HepG2 (cell line): Measurements from ENCODE around the gene NSUN6. TPM values are rescaled to one million over a fixed set of nuclear protein-coding genes. Genes with fewer than 3 reads are reported as not detected.
A peak's percentile ranks its signal among the peaks of the same experiment; 100 is the strongest.

Experiments
- ARID3A ChIP-seq: IDR thresholded peaks from 2 replicates; pipeline ENCODE4 v1.6.1; 2012; ENCODE audit warnings: low read depth, low read length, improper control_type of control experiment
- CBX2 ChIP-seq, 2 experiments: fragments of 200-600 bp in 1 of 2; sonication (generic); formaldehyde crosslinking in 1 of 2; IDR thresholded peaks; 2 replicates each; pipeline versions ENCODE4 v1.7.0 to v1.8.1; 2018 to 2022; ENCODE audit warnings: low read depth in 2 of 2, low read length in 1 of 2, mild to moderate bottlenecking in 1 of 2, missing genetic modification reagents in 1 of 2
- CHCHD3 ChIP-seq: sonication (generic); formaldehyde crosslinking; IDR thresholded peaks from 2 replicates; pipeline ENCODE4 v1.8.0; 2022; ENCODE audit warnings: mild to moderate bottlenecking, missing genetic modification reagents, moderate library complexity
- DBP ChIP-seq: sonication (generic); formaldehyde crosslinking; IDR thresholded peaks from 2 replicates; pipeline ENCODE4 v1.4.0; 2020; ENCODE audit warnings: missing genetic modification reagents; ENCODE audit errors: not compliant biosample characterization
- SOX13 ChIP-seq, 3 experiments: fragments of 450-650 bp in 1 of 3; sonication (generic) in 1 of 3; formaldehyde crosslinking in 1 of 3; IDR thresholded peaks in 2 of 3; conservative IDR thresholded peaks in 1 of 3; 2 replicates each; pipeline versions ENCODE4 v1.5.0 to v1.6.1; 2016 to 2020; ENCODE audit warnings: antibody characterized with exemption in 1 of 3, mild to moderate bottlenecking in 1 of 3, missing compliant biosample characterization in 1 of 3, missing genetic modification reagents in 1 of 3, moderate library complexity in 1 of 3
- TBL1XR1 ChIP-seq: fragments of 150-350 bp; IDR thresholded peaks from 2 replicates; pipeline ENCODE4 v1.6.1; 2014; ENCODE audit warnings: borderline replicate concordance, low read length; ENCODE audit not compliant: partially characterized antibody
- THAP9 ChIP-seq: sonication (generic); formaldehyde crosslinking; IDR thresholded peaks from 2 replicates; pipeline ENCODE4; 2020; ENCODE audit warnings: missing genetic modification reagents, mild to moderate bottlenecking, borderline replicate concordance
- ZC3H13 ChIP-seq: sonication (generic); formaldehyde crosslinking; IDR thresholded peaks from 2 replicates; pipeline ENCODE4 v1.8.1; 2023; ENCODE audit warnings: mild to moderate bottlenecking, missing genetic modification reagents, moderate library complexity
- ZNF343 ChIP-seq: sonication (generic); formaldehyde crosslinking; IDR thresholded peaks from 2 replicates; pipeline ENCODE4 v1.4.0; 2020; ENCODE audit warnings: mild to moderate bottlenecking, missing genetic modification reagents
- ZNF430 ChIP-seq: sonication (generic); formaldehyde crosslinking; IDR thresholded peaks from 2 replicates; pipeline ENCODE4 v1.9.0; 2021; ENCODE audit warnings: mild to moderate bottlenecking, missing genetic modification reagents
- ZNF605 ChIP-seq: sonication (generic); formaldehyde crosslinking; IDR thresholded peaks from 2 replicates; pipeline ENCODE4 v1.8.0; 2022; ENCODE audit warnings: mild to moderate bottlenecking, missing genetic modification reagents
- ZNF619 ChIP-seq: sonication (generic); formaldehyde crosslinking; IDR thresholded peaks from 2 replicates; pipeline ENCODE4 v1.4.0; 2020; ENCODE audit warnings: mild to moderate bottlenecking, missing genetic modification reagents
- ZNF660 ChIP-seq: sonication (generic); formaldehyde crosslinking; IDR thresholded peaks from 2 replicates; pipeline ENCODE4 v1.5.1; 2020; ENCODE audit warnings: mild to moderate bottlenecking, low read depth, missing genetic modification reagents, borderline replicate concordance
- ZNF691 ChIP-seq: sonication (generic); formaldehyde crosslinking; IDR thresholded peaks from 2 replicates; pipeline ENCODE4 v1.4.0; 2020; ENCODE audit warnings: missing genetic modification reagents, low read depth, mild to moderate bottlenecking, borderline replicate concordance
- ZSCAN30 ChIP-seq: sonication (generic); formaldehyde crosslinking; IDR thresholded peaks from 2 replicates; pipeline ENCODE4 v1.5.0; 2020; ENCODE audit warnings: mild to moderate bottlenecking, missing genetic modification reagents
- polyA plus RNA-seq, 8 experiments: library from polyadenylated mRNA; depleted of rRNA in 3 of 8; stranded (reverse) in 7 of 8; unstranded in 1 of 8; fragments of >200 nt; fragmentation: Illumina TruSeq in 4 of 8; extraction: Trizol in 4 of 8; gene quantifications; 2 replicates each; pipeline versions ENCODE4 v1.2.1 to v1.2.3, GENCODE V29; 2011 to 2016; ENCODE audit warnings: low read depth in 4 of 8, missing spikeins in 1 of 8, mixed read lengths in 1 of 8; ENCODE audit not compliant: insufficient read depth in 1 of 8
- total RNA-seq, 5 experiments: library from RNA; depleted of rRNA; stranded (reverse); fragments of >200 nt; fragmentation: Illumina TruSeq; extraction: Trizol; gene quantifications; 2 replicates each; pipeline ENCODE4 v1.2.3, GENCODE V29; 2016; ENCODE audit warnings: low read depth in 1 of 5

NSUN6 gene
- total and polyA plus RNA-seq, 2 of the 13 experiments (the other 11 are each of a cell fraction or from before 2014, with no cell fraction given), result 17.2 to 19.3 TPM

GRCh38 chr10:18658271-18659124 lies 7.1 kb upstream of the NSUN6 start (continued):
- TF ChIP-seq ARID3A (no peak), DBP (CRISPR knock-in tag) (no peak), ZC3H13 (0 out of 2 replicates have a peak, but pooled peaks have one; percentile 4), ZNF430 (CRISPR knock-in tag) (peak; percentile 12; the same call in 1 of the 2 replicates), ZNF660 (CRISPR knock-in tag) (no peak), ZNF343 (CRISPR knock-in tag) (no peak), CHCHD3 (CRISPR knock-in tag) (0 out of 2 replicates have a peak, but pooled peaks have one; percentile 37), ZNF691 (CRISPR knock-in tag) (no peak; the same call in 1 of the 2 replicates), SOX13 (IDR thresholded peaks at IDR 0.05) (no peak), SOX13 (CRISPR knock-in tag; conservative IDR thresholded peaks at IDR 0.05 in 1 of 2, IDR thresholded peaks at IDR 0.05 in 1 of 2) (0 out of 4 replicates have a peak, but pooled peaks of 1 of the 2 experiments have one; percentile 4), ZNF605 (CRISPR knock-in tag) (peak; percentile 57; the same call in 1 of the 2 replicates), THAP9 (CRISPR knock-in tag) (0 out of 2 replicates have a peak, but pooled peaks have one; percentile 6), ZSCAN30 (CRISPR knock-in tag) (0 out of 2 replicates have a peak, but pooled peaks have one; percentile 46), ZNF619 (0 out of 2 replicates have a peak, but pooled peaks have one; percentile 10), CBX2 (IDR thresholded peaks at IDR 0.05; ENCODE audit: low read depth, low read length) (no peak), CBX2 (CRISPR knock-in tag; IDR thresholded peaks at IDR 0.05; ENCODE audit: low read depth) (no peak), TBL1XR1 (peak; percentile 12)
